HG03280 (cell line): ENCODE data around the gene SLAMF7.
A peak's percentile ranks its signal among the peaks of the same experiment; 100 is the strongest.
"Not testable (repeated sequence)": the region's sequence is repeated elsewhere in the genome, so short reads cannot be mapped to it uniquely, and the experiment has no call there.

ENCODE experiments used
- ATAC-seq: cut with Tn5 transposase; IDR thresholded peaks from one replicate; pipeline ENCODE4 v1.9.1; 2021; ENCODE audit warnings: mild to moderate bottlenecking, moderate library complexity; ENCODE audit not compliant: unreplicated experiment

The SLAMF7 gene, protein sequence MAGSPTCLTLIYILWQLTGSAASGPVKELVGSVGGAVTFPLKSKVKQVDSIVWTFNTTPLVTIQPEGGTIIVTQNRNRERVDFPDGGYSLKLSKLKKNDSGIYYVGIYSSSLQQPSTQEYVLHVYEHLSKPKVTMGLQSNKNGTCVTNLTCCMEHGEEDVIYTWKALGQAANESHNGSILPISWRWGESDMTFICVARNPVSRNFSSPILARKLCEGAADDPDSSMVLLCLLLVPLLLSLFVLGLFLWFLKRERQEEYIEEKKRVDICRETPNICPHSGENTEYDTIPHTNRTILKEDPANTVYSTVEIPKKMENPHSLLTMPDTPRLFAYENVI

DNA sequence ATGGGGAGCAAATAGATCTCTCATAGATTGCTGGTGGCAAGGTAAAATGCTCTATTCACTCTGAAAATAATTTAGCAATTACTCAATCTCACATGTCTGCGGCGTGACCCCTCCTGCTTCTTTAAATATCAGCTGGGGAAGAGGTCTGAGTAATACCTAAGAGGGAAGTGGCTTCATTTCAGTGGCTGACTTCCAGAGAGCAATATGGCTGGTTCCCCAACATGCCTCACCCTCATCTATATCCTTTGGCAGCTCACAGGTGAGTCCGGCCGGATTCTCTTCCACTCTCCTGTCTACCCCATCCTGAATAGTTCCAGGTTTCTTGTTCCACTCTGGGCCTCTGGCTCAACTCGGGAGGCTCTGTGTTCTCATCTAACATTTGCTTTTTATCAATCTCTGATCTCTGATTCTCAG lies at the start of gene SLAMF7:
SLAMF7 (plus strand) TSS at position 150 of the 414 bp plus-strand sequence; CDS start at position 205, 55 bp downstream.
- peak; percentile 66 for ATAC-seq

DNA sequence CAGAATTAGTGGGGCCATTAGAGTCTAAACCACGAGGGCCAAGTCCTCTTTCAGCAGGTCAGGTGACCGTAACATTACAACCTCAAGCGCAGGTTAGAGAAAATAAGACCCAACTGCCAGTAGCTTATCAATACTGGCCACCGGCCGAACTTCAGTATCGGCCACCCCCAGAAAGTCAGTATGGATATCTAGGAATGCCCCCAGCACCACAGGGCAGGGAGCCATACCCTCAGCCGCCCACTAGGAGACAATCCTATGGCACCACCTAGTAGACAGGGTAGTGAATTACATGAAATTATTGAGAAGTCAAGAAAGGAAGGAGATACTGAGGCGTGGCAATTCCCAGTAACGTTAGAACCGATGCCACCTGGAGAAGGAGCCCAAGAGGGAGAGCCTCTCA lies 46.7 kb upstream of the SLAMF7 start:
- not testable (repeated sequence) for ATAC-seq

DNA sequence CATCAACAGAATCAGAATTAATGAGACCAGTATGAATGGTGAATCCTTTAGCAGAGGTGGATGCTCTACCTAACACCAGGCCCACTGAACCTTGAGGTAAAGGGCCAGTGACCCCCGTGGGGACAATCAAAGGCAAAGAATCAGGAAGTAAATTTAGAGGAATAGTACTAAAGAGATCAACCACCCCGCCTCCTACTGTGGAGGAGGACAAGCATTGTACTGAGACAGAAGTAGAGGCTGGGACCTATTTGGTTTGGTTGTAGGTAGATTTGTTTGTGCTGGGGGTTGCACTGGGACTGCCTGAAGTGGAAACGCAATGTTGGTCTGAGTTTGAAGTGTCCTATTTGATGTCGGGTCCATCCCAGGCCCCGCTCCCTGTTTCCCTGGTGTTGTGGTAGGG lies 36.9 kb upstream of the SLAMF7 start:
- no peak for ATAC-seq

DNA sequence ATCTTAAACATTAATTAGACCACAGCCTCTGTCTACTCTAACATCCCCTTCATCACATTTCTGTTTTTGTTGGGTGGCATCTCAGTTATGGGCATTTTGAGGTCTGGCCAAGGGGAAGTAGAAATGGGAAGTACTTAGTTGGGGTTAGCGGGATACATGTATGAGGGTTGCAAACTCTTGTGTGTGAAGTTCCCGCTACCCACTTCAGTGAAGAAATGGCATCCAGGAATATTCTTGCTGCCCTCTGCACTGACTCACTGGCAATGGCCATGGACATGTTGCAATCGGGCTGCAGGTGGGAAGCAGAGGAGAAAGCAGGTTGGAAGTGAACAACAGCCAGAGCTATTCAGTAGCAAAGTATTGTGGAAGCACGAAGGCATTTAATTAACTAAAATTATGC lies 34.8 kb upstream of the SLAMF7 start:
- ATAC-seq: no peak

DNA sequence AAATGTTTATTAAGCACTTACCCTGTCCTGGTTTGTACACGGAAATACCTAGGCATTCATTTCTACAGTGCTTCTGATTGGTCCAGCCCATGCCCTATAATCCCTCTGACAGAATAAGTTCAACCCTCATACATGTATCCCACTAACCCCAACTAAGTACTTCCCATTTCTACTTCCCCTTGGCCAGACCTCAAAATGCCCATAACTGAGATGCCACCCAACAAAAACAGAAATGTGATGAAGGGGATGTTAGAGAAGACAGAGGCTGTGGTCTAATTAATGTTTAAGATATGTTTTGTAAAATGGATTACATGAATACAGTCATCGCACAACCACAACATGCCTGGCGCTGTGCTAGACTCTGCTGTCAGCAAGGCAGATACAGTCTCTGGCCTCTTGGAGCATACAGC lies 33.8 kb upstream of the SLAMF7 start:
- not testable (repeated sequence) for ATAC-seq

DNA sequence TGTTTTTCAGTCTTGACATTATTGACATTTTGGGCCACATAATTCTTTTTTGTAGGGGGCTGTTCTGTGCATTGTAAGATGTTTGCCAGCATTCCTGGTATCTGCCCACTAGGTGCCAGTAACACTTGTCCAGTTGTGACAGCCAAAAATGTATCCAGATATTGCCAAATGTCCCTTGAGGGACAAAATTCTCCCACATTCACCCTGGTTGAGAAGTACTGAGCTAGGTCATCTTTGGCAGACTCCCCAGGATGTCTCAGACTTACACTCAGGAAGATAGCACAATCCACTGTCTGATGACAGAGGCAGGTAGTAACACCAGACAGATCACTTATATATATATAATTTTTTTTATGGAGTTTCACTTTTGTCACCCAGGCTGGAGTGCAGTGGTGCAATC lies 33.3 kb upstream of the SLAMF7 start:
- ATAC-seq: no peak

DNA sequence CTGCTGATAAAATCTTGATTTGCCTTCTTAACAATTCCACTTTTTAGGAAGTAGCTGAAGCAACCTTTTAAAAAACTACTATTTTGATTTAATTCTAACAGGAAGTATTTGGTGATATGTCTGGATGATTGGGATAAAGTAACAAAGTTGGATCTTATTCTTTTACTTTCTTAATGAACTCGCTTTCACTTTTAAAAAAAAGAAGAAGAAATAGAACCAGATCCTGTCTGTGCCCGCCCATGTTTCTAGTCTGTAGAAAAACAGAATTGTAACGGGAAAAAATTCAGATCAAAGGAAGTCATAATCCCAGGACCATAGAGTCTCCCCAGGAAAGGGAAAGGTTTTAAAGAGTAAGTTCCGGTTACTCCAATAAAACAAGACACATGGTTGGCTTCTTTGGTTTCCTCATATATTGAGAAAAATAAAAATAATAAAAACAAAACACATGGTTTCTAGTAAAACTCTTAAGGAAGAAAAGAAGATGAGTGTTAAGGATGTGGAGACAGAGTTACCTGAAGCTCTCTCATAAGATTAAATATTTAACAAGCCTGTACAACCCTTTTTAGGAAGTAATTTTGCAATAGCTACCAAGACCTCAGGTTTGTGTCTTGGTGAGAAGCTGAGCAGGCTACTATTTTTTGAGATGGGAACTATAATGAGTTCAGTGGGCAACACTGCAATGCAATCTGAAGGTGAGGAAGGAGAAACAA lies 32.4 kb upstream of the SLAMF7 start:
- ATAC-seq: no peak

DNA sequence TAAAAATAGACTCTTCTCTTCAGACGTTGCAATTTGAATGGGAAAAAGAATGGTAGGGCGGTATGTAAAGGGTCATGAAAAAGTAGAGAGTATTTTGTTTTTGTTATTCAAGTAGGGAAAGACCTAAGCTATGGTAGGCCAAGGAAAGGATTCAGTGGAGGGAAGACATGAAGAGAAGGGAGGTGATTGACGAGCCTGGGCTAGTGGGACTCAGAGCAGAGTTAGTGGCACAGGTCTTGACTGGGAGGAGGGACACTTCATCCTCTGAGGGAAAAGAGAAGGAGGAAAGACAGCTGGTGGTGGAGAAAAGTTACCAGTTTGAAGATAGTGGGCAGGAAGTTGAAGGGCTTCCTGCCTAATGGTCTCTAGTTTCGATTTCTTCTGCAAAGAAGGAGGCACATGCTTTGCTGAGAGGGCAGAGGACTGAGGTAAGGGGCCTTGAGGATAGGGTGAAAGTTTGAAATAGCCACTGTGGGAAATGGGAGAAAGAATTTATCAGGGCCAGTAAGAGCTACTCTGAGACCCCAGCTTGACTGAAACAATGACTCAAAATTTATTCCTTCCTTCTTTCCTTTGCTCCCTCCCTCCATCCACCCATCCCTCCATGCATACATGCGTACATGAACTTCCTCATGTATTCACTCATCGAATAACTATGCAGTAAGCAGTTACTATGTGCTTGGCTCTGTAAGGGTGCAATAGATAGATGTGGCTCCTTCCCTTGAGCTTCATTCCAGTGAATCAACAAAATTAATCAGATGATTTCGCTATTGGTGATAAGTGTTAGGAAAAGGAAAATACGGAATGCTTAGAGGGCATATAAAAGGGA lies 31.6 kb upstream of the SLAMF7 start:
- ATAC-seq: no peak

DNA sequence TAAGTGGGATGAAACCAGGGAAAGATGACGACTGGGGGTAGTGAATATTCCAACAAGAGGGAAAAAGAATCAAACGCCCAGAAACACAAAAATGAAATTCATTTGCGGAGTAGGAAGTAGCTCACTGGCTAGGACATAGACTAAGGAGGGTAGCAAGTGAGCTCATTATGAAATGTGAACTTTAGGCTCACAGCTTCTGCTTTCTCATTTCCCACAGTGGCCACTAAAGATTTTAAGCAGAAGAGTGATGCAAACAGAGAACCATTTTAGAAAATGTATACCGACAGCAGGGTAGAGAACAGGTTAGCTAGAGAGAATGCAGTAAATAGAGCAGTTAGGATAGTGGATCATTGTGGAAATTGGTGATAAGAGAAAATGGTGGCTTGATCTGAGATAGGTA lies 30.9 kb upstream of the SLAMF7 start:
- no peak for ATAC-seq

DNA sequence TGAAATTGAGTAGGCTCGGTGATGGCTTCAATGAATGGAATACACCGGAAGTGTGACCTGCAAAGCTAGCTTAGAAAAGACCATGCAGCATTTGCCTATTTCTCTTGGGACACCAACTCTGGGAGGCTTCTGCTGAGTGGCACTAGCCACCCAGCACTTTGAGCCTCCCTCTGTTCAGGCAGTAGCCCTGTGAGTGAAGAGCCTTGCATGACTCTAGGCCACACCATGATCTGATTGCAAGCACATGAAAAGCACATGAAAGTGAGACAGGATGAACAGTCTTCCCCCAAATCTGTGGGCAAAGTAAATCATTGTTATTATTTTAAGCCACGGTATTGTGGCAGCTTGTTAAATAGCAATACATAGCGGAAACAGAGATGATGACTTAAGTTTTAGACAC lies 30.2 kb upstream of the SLAMF7 start:
- no peak for ATAC-seq

DNA sequence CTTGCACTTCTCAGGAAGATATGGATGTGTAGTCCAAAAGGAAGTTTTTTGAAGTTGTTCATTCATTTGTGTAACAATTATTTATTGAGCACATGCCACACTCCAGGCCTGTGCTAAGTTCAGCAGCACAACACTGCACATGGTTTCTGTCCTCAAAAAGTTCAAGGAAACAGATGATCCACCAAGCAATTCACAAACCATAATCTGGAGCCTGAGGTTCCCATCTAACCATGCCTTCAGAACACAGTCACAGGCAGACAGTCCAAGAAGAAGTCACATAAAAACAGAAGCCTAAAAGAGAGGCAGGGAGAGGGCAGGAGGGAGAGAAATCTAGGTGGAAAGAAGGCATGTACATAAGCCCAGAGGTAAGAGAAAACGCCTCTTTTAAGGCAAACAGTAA lies 29.3 kb upstream of the SLAMF7 start:
- no peak for ATAC-seq

DNA sequence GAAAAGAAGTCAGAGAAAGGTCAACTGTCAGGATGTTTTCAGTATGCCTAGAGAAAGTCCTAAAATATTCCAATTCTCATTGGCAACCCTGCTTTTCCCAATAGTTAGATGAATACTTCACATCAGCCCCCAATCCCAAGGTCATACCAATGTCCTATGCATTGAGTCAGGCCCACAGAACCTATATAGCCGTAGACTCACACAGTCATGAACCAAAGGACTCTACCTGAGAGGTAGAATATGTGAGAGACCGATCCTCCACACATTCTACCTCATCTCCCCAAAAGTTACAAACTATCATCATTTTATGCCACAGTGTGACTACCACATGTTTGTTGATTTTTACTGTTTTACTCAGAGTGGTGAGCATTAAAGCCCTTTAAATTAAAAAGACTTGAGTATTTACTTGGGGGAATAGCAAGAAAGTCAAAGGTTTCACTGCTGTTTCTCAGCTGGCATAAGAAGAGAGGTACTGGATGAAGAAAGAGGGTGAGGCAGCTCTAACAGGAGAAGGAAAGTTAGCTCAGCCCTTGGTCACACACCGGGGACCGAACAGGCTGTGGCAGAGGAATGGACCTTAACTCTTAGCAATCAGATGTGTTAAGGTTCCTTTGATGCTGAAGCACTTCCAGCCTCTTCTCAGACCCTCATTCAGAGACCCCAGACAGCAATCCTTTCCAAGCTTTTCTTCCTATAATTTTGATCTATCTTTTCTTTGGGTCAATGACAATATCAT lies 28.4 kb upstream of the SLAMF7 start:
- no peak for ATAC-seq

DNA sequence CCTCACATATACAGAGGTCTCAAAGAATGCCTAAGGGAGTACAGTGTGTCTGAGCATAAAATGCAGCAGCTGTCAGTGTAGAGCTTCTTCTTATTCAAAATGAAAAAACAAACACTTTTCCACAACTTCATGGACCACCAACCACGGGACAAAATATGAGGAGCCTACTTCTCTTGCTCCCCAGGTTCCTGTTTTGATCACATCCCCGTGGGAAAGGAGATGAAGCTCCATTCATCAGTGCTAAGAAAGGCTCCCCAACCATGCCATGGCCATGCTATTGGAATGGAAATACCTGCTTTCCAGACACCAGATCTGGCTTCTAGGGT lies 27.8 kb upstream of the SLAMF7 start:
- ATAC-seq: peak; percentile 2

DNA sequence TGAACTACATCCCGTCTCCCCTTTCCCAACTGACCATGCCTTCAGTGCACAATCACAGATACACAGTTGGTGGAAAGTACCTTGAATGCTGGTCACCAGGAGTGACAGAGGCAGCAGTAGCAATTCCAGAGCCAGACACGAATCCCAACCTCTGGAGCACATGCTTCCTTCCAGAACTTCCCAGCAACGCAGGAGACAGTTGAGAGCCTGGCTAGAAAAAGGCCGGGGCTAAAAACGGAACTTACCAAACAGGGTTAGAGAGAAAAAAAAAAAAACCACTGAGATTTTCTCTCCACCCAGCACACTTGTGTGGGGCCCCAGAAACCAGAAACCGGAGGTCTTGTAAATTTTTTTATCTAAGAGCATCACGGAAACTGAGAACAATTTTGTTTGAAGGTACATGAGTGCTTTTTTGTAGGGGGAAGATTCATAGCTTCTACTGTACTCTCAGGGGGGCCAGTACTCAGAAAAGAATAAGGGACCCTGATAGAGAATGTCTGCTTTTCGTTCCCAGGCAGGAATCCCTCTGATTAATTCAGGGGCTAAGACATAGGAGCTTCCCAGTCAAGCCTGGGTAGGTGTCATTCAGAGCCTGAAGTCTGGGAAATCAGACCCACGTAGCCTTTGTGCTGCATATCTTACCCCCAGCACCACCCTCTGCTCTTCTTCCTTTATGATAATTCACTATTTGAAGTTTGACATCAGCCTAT lies 27.3 kb upstream of the SLAMF7 start, which contains the start of gene CD48:
CD48 (minus strand) TSS at position 221 of the 710 bp plus-strand sequence; CDS start at position 162, 59 bp downstream.
- ATAC-seq: peak; percentile 33

DNA sequence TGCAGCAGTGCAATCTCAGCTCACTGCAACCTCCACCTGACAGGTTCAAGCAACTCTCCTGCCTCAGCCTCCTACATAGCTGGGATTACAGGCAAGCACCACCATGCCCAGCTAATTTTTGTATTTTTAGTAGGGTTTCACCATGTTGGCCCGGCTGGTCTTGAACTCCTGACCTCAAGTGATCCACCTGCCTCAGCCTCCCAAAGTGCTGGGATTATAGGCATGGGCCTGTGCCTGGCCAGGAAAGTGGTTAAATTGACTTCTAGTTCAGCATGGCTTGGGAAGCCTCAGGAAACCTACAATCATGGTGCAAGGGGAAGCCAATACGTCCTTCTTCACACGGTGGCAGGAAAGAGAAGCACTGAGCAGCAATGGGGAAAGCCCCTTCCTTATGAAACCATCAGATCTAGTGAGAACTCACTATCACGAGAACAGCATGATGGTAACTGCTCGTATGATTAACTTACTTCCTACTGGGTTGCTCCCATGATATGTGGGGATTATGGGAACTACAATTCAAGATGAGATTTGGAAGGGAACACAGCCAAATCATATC lies 26.4 kb upstream of the SLAMF7 start:
- peak; percentile 48 for ATAC-seq

DNA sequence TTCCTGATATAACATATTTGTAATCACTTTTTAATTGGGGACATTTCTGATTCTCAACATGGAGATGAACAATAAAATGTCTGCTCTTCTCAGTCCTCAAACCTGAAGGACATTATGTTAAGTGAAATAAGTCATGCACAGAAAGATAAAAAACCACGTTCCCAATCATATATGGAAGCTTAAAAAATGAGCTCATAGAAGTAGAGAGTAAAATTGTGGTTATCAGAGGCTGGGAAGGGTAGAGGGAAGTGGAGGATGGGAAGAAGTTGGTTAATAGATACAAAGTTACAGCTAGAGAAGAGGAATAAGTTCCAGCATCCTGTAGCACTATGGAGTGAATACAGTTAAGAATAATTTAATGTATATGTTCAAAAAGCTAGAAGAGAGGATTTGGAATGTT lies 25.9 kb upstream of the SLAMF7 start:
- no peak for ATAC-seq

DNA sequence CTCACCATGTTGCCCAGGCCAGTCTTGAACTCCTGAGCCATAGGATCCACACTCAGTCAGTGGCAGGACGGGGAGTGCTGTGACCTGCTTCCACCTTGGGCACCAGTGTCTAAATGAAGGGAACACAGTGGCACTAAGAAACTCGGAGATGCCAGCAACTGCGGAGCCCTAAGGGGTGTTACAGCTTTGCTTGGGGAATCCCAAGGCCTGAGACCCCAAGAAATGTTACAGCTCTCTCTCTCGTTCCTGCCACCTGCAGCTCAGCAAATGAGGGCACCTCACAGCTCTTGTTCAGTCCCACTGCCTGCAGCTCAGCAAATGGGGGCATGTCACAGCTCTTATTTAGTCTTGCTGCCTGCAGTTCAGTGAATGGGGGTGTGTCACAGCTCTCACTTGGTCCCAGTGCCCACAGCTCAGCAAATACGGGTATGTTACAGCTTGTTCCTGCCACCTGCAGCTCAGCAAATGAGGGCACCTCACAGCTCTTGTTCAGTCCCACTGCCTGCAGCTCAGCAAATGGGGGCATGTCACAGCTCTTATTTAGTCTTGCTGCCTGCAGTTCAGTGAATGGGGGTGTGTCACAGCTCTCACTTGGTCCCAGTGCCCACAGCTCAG lies 24.9 kb upstream of the SLAMF7 start:
- not testable (repeated sequence) for ATAC-seq

DNA sequence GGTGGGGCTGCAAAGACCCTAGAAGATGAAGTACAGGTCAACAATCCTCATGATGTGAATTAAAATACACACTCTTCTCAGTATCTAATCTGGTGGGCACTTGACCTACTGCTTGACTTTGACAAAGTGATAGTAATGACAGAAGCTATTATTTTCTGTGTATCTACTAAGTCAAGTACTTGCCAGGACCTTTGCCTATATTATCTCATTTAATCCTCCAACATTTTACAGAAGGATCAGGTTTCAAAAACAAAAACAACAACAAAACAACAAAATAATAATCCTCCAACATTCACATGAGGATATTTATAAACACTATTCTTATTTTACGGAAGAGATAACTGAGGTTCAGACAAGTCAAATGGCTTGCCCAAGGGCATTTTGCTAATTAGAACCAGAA lies 23.0 kb upstream of the SLAMF7 start:
- ATAC-seq: no peak

DNA sequence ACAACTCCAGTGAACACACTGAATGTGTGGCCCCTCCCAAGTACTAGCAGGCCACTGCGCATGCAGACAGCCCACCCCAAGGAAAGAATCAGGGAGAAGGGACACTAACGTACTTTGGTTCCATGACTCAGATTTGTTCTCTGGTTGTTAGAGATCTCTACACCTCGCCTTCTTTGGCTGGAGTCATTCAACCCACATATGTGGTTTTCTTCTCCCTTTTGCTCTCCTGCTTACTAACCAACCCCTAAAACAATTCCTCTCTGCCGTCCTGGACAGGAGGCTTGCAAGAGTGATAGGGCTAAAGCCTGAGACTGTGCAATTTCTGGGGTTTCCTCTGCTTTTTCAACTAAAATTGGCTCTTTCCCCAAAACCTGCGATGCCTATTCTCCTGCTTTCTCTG lies 21.7 kb upstream of the SLAMF7 start:
- no peak for ATAC-seq

DNA sequence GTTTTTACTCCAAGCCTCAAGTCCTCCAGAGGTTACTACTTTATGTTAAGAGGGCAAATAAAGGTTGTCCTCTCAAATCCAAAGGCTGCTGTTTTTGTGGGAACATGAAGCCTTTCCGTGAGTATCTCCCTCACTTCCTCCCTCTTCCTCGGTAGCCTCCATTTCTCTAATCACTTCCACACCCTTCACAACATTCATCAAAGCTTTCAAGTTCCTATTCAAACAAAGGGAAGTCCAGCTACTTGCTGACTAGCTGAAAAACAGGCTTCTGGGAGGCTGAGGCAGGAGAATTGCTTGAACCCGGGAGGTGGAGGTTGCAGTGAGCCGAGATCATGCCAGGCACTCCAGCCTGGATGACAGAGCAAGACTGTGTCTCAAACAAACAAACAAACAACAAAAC lies 20.8 kb upstream of the SLAMF7 start:
- no peak for ATAC-seq
